Left lobe of liver (tissue), 2 donors: ENCODE results near the gene ZNF581. TPM values are rescaled to one million over a fixed set of nuclear protein-coding genes. Genes with fewer than 3 reads are reported as not detected.
A peak's percentile ranks its signal among the peaks of the same experiment; 100 is the strongest.

Experiments used
- ATAC-seq: fragments of 200-7000 bp; cut with Tn5 transposase; one replicate; pipeline ENCODE4 v1.9.1; 2020; ENCODE audit warnings: mild to moderate bottlenecking, moderate library complexity
- DNase-seq: peaks from one replicate; pipeline ENCODE4 v3.0.0-alpha.2; 2020; ENCODE audit warnings: low spot score
- total RNA-seq: library from RNA; stranded (reverse); gene quantifications from one replicate; pipeline ENCODE4 v1.2.1, GENCODE V29; 2021
- donor health status: DM: no; HTN: no; CAD: no; lungs with moderate emphysema.
- donor health status: DM: no; HTN: yes; CAD: no.

ZNF581 gene
- total RNA-seq, 1 donor from 2014 or later: 6.1 TPM

GRCh38 chr19:55625004-55625326, 18.5 kb upstream of the ZNF581 start:
- ATAC-seq: no peak
- no peak for DNase-seq

- no peak for ATAC-seq
- no peak for DNase-seq
Measured at GRCh38 chr19:55626350-55626749, 17.1 kb upstream of the ZNF581 start.

GRCh38 chr19:55632463-55632834, 11.0 kb upstream of the ZNF581 start:
- peak; percentile 80 for ATAC-seq
- peak; percentile 81 for DNase-seq

- DNase-seq (no peak), ATAC-seq (no peak)
Measured at GRCh38 chr19:55633861-55634260, 9.6 kb upstream of the ZNF581 start.

- DNase-seq (peak; percentile 46), ATAC-seq (no peak)
Measured at GRCh38 chr19:55635334-55635717, 8.1 kb upstream of the ZNF581 start.

DNA sequence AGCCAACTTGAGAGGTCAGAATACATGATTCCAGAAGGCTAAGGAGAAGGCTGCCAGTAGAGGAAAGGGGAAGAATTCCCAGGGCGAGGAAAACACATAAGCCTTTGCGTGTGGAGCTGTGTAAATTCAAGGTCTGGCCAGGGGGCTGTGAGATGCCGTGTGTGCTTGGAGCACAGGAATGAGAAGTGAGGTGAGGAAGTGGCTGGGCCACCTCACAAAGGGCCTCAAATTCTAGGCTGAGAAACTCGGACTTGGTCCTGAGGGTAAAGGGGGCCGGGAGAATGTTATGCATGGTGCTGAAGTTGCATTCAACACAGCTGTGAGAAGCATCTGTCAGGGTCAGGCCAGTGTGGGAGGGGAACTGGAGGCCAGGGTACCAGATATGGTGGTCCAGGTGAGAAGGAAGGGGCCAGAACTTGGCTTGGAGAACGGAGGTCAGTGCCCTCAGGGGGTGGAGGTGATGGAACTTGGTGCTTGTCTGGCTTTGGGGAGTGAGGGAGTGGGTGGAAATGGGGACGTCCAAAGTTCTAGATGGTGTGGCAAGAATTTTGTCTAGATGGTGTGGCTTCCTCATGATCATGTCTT, 7.5 kb upstream of the ZNF581 start:
- DNase-seq (no peak), ATAC-seq (no peak)

GRCh38 chr19:55636723-55637122, 6.7 kb upstream of the ZNF581 start:
- DNase-seq (no peak), ATAC-seq (no peak)

GRCh38 chr19:55637534-55637933, 5.9 kb upstream of the ZNF581 start:
- DNase-seq (no peak), ATAC-seq (no peak)

DNA sequence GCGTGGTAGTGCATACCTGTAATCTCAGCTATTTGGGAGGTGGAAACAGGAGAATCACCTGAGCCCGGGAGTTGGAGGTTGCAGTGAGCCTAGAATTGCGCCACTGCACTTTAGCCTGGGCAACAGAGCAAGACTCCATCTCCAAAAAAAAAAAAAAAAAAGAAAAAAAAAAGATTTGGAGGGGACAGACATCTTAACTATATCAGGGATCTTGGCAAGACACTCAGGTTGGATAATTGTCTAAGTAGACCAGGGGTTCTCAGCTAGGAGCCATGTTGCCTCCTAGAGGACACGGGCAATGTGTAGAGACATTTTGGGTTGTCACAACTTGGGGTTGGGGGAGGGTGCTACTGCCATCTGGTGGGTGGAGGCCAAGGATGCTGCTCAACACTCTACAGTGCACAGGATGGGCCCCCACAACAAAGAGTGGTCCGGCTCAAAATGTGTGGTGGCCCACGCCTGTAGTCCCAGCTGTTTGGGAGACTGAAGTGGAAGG, 4.5 kb upstream of the ZNF581 start:
- no peak for DNase-seq
- ATAC-seq: no peak

DNA sequence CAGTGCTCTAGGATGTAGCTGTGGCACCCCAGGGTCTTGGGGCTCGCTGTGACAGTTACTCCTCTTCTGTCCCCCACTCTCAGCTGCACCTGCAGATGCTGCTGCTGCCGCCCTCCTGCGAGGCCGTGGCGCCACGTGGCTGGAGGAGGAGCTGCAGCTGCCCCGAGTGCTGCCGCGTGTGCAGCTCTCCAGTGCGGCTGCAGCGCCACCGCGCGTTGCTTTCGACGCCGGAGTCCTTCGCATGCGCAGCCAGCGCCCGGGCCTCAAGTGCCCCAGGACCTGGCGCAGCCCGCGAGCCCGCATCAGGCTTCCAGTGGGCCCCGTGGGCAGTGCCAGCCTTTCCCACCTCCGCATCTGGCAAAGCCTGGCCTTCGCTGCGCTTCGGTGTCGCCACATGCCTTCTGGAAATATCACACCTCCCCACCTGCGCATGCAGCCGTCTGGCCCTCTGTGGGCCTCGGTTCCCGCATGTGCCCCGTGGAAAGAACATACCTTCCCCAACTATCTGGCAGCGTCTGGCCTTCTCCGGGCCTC, 3.3 kb upstream of the ZNF581 start:
- peak; percentile 60 for ATAC-seq
- DNase-seq: peak; percentile 81

DNA sequence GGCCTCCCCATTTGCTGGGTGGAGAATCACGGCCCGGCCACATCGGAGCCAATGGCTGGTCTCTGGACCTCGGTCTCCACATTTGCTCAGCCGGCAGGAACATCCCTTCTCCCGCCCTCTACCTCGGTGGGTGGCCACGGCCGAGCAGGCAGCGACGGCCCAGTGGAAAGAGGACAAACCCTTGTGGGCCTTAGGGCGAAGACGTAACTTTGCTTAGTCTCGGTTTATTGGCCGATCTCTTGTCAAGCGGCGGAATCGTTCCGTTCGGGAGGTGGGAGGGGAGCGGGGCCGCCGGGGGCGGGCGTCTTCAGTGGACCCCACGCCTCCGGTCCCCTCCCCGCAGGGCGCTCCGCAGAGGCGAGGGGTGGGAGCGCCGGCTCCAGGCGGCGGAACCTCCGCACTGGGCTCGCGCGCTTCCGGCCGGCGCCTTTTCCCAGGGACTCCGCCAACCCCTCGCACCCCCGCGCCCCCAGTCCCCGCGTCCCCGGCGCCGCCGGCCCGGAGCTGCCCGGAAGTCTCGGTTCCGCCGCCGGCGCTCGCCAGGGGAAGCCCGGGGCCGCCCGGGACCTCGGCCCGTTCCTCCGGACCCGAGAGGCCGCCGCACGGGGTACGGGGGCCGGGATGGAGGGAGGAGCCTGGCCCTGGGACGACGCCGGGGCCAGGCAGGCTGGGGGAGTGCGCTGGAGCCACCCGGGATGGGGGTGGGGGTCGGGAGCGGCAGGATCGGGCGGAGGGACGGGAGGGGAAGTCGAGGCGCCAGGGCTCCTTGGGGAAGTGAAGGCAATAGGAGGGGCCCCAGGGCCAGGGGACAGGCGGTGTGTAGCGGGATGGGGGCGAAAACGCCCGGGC, 2.6 kb upstream of the ZNF581 start, which contains the start of gene ZNF580:
Gene ZNF580 (plus strand): TSS at position 426 of the 849 bp plus-strand sequence. CDS start 1,507 bp downstream, outside the sequence.
- peak; percentile 73 for ATAC-seq
- peak; percentile 73 for DNase-seq

- ATAC-seq (no peak), DNase-seq (no peak)
Measured at GRCh38 chr19:55641426-55642152, 1.9 kb upstream of the ZNF581 start.

GRCh38 chr19:55642153-55643002, 1.1 kb upstream of the ZNF581 start:
- ATAC-seq (peak; percentile 3), DNase-seq (no peak)

GRCh38 chr19:55643887-55644176, 383 bp downstream of the ZNF581 start:
- DNase-seq (no peak), ATAC-seq (no peak)

DNA sequence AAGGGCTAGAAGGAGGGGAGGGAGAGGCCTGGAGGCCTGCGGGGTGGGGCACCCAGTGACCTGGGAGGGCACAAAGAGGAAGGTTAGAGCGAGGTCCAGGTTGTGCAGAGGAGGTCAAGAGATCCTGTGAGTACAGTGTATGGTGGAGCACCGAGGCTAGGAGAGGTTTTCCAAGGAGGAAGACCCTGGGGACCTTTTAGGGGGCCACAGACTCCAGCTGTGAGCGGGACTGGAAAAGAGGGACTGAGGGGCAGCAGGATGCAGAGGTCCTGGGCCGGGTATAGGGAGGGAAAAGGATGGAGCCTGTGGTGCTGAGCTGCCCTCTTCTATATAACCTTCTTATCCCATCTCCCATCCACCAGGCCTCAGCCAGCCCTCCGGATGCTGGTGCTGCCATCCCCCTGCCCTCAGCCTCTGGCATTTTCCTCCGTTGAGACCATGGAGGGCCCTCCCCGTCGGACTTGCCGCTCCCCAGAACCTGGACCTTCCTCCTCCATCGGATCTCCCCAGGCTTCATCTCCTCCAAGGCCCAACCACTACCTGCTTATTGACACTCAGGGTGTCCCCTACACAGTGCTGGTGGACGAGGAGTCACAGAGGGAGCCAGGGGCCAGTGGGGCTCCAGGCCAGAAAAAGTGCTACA, 863 bp downstream of the ZNF581 start:
- no peak for DNase-seq
- ATAC-seq: no peak

DNA sequence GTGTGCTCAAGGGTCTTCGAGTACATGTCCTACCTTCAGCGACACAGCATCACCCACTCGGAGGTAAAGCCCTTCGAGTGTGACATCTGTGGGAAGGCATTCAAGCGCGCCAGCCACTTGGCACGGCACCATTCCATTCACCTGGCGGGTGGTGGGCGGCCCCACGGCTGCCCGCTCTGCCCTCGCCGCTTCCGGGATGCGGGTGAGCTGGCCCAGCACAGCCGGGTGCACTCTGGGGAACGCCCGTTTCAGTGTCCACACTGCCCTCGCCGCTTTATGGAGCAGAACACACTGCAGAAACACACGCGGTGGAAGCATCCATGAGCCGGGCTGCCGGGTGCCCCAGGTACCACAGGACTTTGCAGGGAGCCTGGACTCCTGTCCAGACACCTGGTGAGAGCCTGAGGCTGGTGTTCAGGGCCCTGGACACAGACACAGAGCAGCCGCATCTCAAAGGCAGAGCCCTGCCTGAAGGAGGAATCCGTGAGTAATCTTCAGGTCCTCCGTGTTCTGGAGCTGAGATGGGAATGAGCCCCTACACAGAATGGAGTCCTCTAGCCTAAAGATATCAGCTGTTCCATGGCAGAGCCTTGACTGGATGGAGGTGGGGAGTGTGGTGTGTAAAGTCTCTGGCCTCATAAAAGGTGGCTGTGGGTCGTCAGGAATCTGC, 1.5 kb downstream of the ZNF581 start:
- ATAC-seq (no peak), DNase-seq (no peak)

DNA sequence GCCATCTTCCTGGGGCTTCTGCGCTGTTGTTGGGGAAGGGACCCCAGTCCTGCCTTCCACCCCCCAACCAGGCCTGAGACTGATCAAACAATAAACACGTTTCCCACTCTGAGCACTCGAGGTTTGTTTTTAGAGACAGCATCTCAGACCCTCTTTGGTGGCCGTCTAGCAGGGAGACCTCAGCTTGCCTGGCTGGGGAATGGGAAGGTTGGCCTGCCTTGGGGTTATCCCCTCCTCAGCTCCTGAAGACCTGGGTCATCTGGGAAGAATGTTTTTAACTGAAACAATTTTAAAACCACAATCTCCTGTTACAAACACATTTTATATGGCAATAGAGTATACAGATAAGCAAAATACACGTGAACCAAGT, 2.0 kb downstream of the ZNF581 start:
- DNase-seq (no peak), ATAC-seq (no peak)

GRCh38 chr19:55646889-55647731, 3.7 kb downstream of the ZNF581 start:
- ATAC-seq (no peak), DNase-seq (no peak)
